Caco-2 (cell line): Measurements from ENCODE around the gene NDUFB2. TPM values are rescaled to one million over a fixed set of nuclear protein-coding genes. Genes with fewer than 3 reads are reported as not detected.

ENCODE experiments used
- BruUV-seq: library from RNA; stranded (reverse); fragments of 400-500 nt; replicated peaks from 2 replicates; lab custom pipeline; 2021; lab: Mats Ljungman, UMichigan
- CTCF ChIA-PET: fragments of 300-600 bp; sonication (Branson Sonifier 250); formaldehyde crosslinking; loops from one replicate; lab custom pipeline; 2022; ENCODE audit warnings: antibody characterized with exemption; lab: Charles Lee
- POLR2A ChIA-PET: fragments of 300-600 bp; sonication (Branson Sonifier 250); formaldehyde crosslinking; loops from one replicate; lab custom pipeline; 2022; ENCODE audit warnings: antibody characterized with exemption; lab: Charles Lee
- DNase-seq, 2 experiments: peaks; one replicate each; pipeline versions ENCODE4 v3.0.0 to v3.0.0-alpha.2; 2020 to 2022
- H3K27me3 ChIP-seq: replicated peaks from 2 replicates; pipeline ENCODE4 v1.6.0; 2011; ENCODE audit warnings: low read length; ENCODE audit not compliant: control insufficient read depth, insufficient read depth
- H3K36me3 ChIP-seq: 2 replicates; pipeline ENCODE4 v1.5.1; 2011; ENCODE audit warnings: low read length; ENCODE audit not compliant: control insufficient read depth, insufficient read depth
- H3K4me1 ChIP-seq: fragments of 250-450 bp; sonication (Bioruptor Pico); 2 replicates; pipeline ENCODE4 v1.5.1; 2020; ENCODE audit warnings: mild to moderate bottlenecking
- H3K4me3 ChIP-seq: 2 replicates; pipeline ENCODE4 v1.5.1; 2011; ENCODE audit warnings: low read depth, mild to moderate bottlenecking, control low read depth, low read length
- H3K9me3 ChIP-seq: fragments of 250-450 bp; sonication (Bioruptor Pico); 2 replicates; pipeline ENCODE4 v1.5.1; 2020; ENCODE audit warnings: mild to moderate bottlenecking, moderate library complexity
- H3K27ac Mint-ChIP-seq: one replicate; pipeline ENCODE4 v1.8.0; 2022; ENCODE audit warnings: mixed read lengths; ENCODE audit not compliant: unreplicated experiment
- H3K27me3 Mint-ChIP-seq: one replicate; pipeline ENCODE4 v1.8.0; 2022; ENCODE audit warnings: mixed read lengths; ENCODE audit not compliant: insufficient read depth, unreplicated experiment
- H3K36me3 Mint-ChIP-seq: one replicate; pipeline ENCODE4 v1.8.0; 2022; ENCODE audit warnings: mild to moderate bottlenecking, mixed read lengths; ENCODE audit not compliant: insufficient read depth, unreplicated experiment
- H3K4me1 Mint-ChIP-seq: one replicate; pipeline ENCODE4 v1.8.0; 2022; ENCODE audit warnings: low read depth, mixed read lengths; ENCODE audit not compliant: unreplicated experiment
- H3K4me3 Mint-ChIP-seq: one replicate; pipeline ENCODE4 v1.8.0; 2022; ENCODE audit warnings: mild to moderate bottlenecking, moderate library complexity, mixed read lengths; ENCODE audit not compliant: unreplicated experiment
- H3K9me3 Mint-ChIP-seq: one replicate; pipeline ENCODE4 v1.8.0; 2022; ENCODE audit warnings: mixed read lengths; ENCODE audit not compliant: unreplicated experiment
- intact Hi-C: fragments of 100-400 bp; cut with micrococcal nuclease; formaldehyde crosslinking; loops from one replicate; pipeline ENCODE4 v1.10.0; 2022; ENCODE audit not compliant: unreplicated experiment
- total RNA-seq: library from RNA; stranded (reverse); gene quantifications from 2 replicates; pipeline ENCODE4 v1.2.3, GENCODE V29; 2022
- TF ChIP-seq, protein P1 (sequence below), 2 experiments: fragments of 200-600 bp in 1 of 2; IDR thresholded peaks; 1 replicate in 1 of 2; 2 replicates in 1 of 2; pipeline versions ENCODE4 v1.5.1 to v1.8.0; 2011 to 2022; ENCODE audit warnings: antibody characterized with exemption in 1 of 2, control low read depth in 1 of 2, inconsistent platforms in 1 of 2, low read depth in 1 of 2, low read length in 1 of 2, mild to moderate bottlenecking in 1 of 2, moderate library complexity in 1 of 2; ENCODE audit not compliant: insufficient read depth in 1 of 2, severe bottlenecking in 1 of 2, unreplicated experiment in 1 of 2

NDUFB2 gene
- total RNA-seq, 1 experiment from 2014 or later, result 166 TPM

GRCh38 chr7:140679186-140679585 lies 17.3 kb upstream of the NDUFB2 start:
- peaks cover 14% of the 10 kb centered on the region for H3K4me1 Mint-ChIP-seq
- H3K27ac Mint-ChIP-seq, result no peak overlapping the region
- no TSS peak for BruUV-seq
- H3K4me3 Mint-ChIP-seq, result no peak overlapping the region
- H3K36me3 Mint-ChIP-seq, result peaks cover 22% of the 10 kb centered on the region
- ChIA-PET POLR2A (no interaction called here), CTCF (no interaction called here)
- Histone ChIP-seq H3K4me3 (no peak overlapping the region), H3K27me3 (no peaks in the 10 kb centered on the region), H3K36me3 (no peaks in the 10 kb centered on the region), H3K4me1 (0 out of 2 replicates have a peak, but pooled peaks cover 5% of the 10 kb centered on the region), H3K9me3 (no peaks in the 10 kb centered on the region)
- no peaks in the 10 kb centered on the region for H3K27me3 Mint-ChIP-seq
- intact Hi-C loops, result loop anchor here (5.0 kb wide), 1 partner anchor 333 kb away; the partner anchor contains the start of gene MRPS33
- no peaks in the 10 kb centered on the region for H3K9me3 Mint-ChIP-seq
- TF ChIP-seq, protein P1, sequence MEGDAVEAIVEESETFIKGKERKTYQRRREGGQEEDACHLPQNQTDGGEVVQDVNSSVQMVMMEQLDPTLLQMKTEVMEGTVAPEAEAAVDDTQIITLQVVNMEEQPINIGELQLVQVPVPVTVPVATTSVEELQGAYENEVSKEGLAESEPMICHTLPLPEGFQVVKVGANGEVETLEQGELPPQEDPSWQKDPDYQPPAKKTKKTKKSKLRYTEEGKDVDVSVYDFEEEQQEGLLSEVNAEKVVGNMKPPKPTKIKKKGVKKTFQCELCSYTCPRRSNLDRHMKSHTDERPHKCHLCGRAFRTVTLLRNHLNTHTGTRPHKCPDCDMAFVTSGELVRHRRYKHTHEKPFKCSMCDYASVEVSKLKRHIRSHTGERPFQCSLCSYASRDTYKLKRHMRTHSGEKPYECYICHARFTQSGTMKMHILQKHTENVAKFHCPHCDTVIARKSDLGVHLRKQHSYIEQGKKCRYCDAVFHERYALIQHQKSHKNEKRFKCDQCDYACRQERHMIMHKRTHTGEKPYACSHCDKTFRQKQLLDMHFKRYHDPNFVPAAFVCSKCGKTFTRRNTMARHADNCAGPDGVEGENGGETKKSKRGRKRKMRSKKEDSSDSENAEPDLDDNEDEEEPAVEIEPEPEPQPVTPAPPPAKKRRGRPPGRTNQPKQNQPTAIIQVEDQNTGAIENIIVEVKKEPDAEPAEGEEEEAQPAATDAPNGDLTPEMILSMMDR (IDR thresholded peaks at IDR 0.05; ENCODE audit: insufficient read depth in 1 of 2, low read depth in 1 of 2, low read length in 1 of 2, severe bottlenecking in 1 of 2, unreplicated experiment in 1 of 2), result no peak
- DNase-seq, result no peak

GRCh38 chr7:140680886-140681285 lies 15.6 kb upstream of the NDUFB2 start:
- no peak for DNase-seq
- Mint-ChIP-seq H3K9me3 (no peaks in the 10 kb centered on the region), H3K27me3 (no peaks in the 10 kb centered on the region), H3K4me3 (no peak overlapping the region), H3K36me3 (peaks cover 24% of the 10 kb centered on the region), H3K27ac (no peak overlapping the region), H3K4me1 (peaks cover 11% of the 10 kb centered on the region)
- no peaks in the 10 kb centered on the region for H3K27me3 ChIP-seq
- no peaks in the 10 kb centered on the region for H3K36me3 ChIP-seq
- TF ChIP-seq, protein P1 (IDR thresholded peaks at IDR 0.05; ENCODE audit: insufficient read depth in 1 of 2, low read depth in 1 of 2, low read length in 1 of 2, severe bottlenecking in 1 of 2, unreplicated experiment in 1 of 2), result no peak
- no peak overlapping the region for H3K4me3 ChIP-seq
- intact Hi-C loops, result no loop called here
- ChIA-PET POLR2A (interaction anchor here (0.6 kb wide), 1 partner anchor 15 kb away, joined by 3 read pairs; no protein-coding TSS in a partner anchor), CTCF (no interaction called here)
- no TSS peak for BruUV-seq
- H3K9me3 ChIP-seq, result no peaks in the 10 kb centered on the region
- 0 out of 2 replicates have a peak, but pooled peaks cover 5% of the 10 kb centered on the region for H3K4me1 ChIP-seq

- peaks cover 11% of the 10 kb centered on the region for H3K4me1 Mint-ChIP-seq
- no peaks in the 10 kb centered on the region for H3K36me3 ChIP-seq
- intact Hi-C loops, result no loop called here
- 0 out of 2 replicates have a peak, but pooled peaks cover 5% of the 10 kb centered on the region for H3K4me1 ChIP-seq
- H3K9me3 Mint-ChIP-seq, result no peaks in the 10 kb centered on the region
- peaks cover 24% of the 10 kb centered on the region for H3K36me3 Mint-ChIP-seq
- H3K9me3 ChIP-seq, result no peaks in the 10 kb centered on the region
- BruUV-seq, result no TSS peak
- no peak overlapping the region for H3K4me3 Mint-ChIP-seq
- TF ChIP-seq, protein P1 (IDR thresholded peaks at IDR 0.05; ENCODE audit: insufficient read depth in 1 of 2, low read depth in 1 of 2, low read length in 1 of 2, severe bottlenecking in 1 of 2, unreplicated experiment in 1 of 2), result no peak
- POLR2A ChIA-PET, result no interaction called here
- no peaks in the 10 kb centered on the region for H3K27me3 ChIP-seq
- H3K27ac Mint-ChIP-seq, result no peak overlapping the region
- CTCF ChIA-PET, result no interaction called here
- H3K27me3 Mint-ChIP-seq, result no peaks in the 10 kb centered on the region
- H3K4me3 ChIP-seq, result no peak overlapping the region
- DNase-seq, result no peak
These were observed 14.7 kb upstream of the NDUFB2 start for GRCh38 chr7:140681766-140682165.
